GM04503 (cell line): ENCODE measurements around the gene ABLIM1.

Experiments used
- DNase-seq: peaks from one replicate; pipeline ENCODE4 v3.0.0-alpha.2; 2012; ENCODE audit warnings: low read depth

The ABLIM1 gene

DNA sequence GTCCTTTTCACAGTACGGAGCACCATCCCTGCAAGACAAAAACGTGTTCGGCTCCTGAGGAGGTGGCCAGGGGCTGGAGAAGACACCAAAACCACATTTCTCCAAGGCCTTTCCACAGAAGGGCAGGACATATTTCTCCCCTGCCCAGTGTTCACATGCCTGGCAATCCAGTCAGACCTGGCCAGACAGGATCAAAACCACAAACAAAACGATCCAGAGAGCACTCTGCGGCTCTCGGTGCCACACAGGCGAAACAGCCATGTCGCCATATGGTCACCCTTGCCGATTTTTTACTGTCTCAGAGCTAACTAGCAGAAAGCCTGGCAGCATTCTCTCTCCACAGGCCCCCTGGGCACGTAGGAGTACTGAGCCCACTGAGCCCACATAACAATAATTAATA is 113.0 kb downstream of the ABLIM1 start:
- no peak for DNase-seq

DNA sequence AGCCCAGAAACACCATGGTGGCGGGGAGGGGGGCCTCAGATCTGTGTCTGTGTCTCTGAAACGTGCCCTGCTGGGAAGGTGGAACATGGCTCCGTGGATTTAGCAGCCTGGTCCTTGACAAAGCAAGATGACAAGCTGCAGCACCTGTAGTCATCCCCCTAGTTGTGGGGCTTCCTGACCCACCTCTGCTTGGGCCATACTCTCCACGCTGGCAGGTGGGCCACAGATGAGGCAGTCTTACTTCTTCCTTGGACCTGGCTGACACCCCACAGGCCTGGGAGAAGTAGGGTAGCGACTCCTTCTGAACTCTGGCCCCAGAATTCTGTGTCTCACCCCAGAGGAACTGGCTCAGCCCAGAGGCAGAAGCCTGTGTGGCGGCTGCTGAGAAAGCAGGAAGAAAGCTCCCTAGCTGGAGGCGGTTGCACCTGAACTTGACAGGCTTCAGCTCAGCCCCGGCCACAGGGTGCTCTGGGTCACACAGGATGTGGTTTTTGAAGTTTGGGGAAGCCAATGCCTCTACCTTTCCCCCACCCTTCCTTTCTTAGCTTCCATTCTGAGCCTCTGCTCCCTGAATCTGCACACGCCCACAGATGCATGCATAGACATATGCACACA is 113.9 kb downstream of the ABLIM1 start:
- no peak for DNase-seq

- no peak for DNase-seq
These were observed 114.6 kb downstream of the ABLIM1 start for GRCh38 chr10:114543456-114543855.

DNA sequence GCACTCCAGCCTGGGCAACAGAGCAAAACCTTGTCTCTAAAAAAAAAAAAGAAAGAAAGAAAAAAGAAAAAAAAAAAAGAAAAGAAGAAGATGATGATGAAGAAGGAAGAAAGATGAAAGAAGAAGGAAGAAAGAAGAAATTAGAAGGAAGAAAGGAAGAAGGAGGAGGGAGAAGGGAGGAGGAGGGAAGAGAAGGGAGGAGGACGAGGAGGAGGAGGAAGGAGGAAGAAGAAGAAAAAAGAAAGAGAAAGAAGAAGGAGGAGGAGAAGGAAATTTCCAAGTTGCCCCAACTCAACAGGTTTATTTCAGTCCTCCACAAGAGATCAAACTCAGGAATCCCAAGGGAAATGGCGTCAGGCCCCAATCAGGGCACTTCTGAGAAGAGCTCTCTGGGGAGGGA is 115.7 kb downstream of the ABLIM1 start:
- DNase-seq, result no peak

DNA sequence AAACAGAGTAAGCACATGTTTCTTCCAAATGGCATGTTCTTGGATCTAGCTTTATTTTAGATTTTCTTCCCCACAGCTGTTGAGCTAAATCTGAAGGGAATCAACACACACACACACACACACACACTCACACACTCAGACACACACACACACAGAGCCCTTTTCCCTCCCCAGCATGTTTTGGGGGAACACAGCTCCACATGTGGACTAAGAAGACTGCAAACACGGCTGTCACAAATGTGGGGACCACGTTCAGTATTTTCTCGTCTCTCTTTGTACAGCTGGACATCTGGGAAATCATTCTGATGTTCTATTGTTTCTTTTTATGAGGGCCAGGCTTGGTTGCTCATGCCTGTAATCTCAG is 116.3 kb downstream of the ABLIM1 start:
- no peak for DNase-seq

DNA sequence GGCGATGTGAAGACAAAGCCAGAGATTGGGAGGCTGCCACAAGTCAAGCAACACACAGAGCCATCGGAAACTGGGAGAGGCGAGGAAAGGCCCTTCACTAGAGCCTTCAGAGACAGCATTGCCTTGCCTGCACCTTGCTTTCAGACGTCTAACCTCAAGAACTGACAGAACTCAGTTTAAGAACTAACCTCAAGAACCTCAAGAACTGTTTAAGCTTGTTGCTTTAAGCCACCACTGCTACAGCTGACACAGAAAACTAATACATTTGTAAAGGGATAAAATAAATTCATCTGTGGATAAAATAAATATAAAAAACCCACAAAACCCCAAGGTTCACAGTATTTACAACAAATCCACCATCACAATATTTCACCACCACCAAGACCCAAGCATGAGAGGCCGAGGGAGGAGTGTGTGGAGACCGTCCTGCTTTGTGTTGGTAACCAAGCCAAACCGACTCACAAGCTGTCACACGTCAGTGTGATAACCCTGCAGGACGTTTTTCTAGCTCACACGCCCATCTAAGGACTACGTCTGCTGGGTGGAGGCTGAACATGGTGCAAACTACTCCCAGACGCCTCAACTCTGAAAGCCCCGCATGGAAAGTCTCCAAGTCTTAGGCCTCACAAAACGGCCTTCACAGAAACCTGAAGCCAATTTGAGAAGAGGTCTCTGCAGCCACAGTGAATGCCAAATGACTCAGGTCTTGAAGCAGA is 116.8 kb downstream of the ABLIM1 start:
- DNase-seq, result peak; percentile 74

- no peak for DNase-seq
These were observed 117.8 kb downstream of the ABLIM1 start for GRCh38 chr10:114540236-114540635.

DNA sequence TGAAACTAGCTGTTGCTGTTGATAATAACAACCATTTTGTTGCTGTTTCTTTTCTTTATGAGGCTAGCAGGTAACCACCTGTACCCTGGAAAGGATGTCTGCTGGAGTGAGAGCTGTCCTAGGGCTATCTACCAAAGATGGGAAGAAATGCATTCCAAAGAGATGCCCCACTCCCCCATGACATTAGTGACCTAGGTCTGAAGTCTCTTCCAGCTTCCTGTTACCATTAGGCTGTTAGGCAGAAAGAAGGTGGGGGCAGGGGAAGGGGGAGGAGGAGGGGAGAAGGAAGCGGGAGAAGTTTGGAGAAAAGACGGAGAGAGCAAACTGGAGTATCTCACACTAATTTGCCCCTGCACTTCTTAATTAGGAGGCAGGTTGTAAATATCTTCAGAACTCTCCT is 118.5 kb downstream of the ABLIM1 start:
- no peak for DNase-seq

- DNase-seq, result no peak
These were observed 119.7 kb downstream of the ABLIM1 start for GRCh38 chr10:114538181-114538906.

DNA sequence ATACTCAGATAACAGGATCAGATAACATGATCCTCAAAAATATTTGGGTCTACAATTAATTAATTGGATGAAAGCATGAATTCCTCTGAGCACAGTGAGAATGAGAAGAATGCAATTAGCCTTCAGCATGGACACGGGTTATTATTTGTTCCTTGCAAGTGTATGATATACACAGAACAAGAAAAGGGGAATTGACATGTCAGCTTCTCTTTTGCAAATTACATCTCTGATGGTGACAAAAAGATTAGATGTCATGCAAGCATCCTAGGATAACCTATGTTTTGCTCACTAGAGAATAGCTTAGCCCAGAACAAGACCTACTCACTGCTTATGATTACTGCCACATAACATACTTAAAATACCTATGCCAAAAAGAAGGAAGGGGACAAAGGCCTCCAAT is 120.3 kb downstream of the ABLIM1 start:
- no peak for DNase-seq

DNA sequence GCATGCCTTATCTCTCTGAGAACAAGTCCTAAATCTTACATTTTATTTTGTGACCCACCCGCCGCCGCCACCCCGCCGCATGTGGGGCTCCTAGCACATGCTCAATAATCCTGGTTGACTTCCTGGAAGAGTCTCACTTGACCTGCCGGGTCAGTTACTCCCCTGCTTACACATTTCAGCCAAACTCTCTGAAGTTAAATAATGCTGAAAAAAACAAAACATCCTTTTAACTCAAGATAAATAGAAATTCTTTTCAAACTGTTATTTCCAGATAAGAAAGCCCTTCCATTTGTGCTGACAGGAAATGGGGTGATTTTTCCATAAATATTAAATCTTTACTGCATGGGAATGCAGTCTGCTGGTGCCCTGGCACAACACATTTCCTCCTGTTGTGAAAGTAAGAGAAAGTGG is 123.5 kb downstream of the ABLIM1 start:
- no peak for DNase-seq

DNA sequence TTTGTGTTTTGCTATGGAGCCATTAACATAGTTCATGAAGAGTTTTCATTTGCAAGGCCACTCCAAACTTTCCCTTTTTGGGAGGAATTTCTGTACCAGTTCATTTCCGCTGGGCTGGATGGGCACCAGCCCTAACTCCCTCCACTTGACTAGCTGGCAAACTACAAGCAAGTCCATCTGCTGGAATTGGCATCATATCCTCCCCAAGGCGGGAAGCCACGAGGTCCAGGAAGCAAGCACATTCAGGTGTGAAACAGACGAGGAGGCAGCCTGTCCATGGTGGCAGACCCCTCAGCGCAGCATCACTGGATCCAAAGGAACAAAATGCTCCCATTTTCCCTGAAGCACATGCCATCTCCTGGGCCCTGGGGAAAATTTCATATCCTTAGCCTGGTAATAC is 125.8 kb downstream of the ABLIM1 start:
- no peak for DNase-seq

DNA sequence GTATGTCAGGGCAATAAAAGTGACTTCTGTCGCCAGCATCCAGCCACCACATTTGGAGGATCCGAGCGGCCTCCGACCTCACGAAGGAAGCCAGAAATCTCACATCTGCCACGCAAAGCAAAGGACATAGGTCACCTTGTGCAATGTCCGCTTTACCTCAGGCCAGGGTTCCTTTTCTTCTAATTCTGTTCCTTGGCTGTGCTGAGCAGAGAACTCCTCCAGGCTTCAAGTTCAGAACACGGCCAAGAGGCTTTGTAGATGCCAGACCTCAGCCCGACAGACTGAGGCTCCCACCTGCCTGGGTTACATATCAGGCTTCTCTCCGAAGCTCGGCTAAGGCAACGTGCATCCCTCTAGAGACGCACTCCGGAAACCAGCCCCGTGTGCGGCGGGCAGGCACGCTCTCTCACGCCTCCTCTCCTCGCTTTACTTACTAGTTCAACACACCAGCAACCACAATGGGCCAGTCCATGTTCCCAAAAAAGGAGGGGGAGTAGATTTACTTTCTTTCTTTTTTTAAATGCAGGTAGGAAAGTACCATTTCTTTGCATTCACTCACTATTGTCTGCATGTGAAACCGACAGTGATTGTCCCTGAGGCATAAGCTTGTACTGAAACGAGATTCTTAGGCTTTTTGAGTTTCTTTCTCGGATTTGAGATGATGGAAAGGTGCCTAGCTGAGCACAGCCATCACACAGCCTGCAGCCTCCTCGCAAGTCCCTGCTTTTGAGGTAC is 131.4 kb downstream of the ABLIM1 start:
- no peak for DNase-seq

GRCh38 chr10:114526126-114526503 is 132.0 kb downstream of the ABLIM1 start:
- DNase-seq, result no peak

- no peak for DNase-seq
These were observed 132.6 kb downstream of the ABLIM1 start for GRCh38 chr10:114525368-114525949.

GRCh38 chr10:114523876-114524275 is 134.2 kb downstream of the ABLIM1 start:
- DNase-seq, result no peak

- no peak for DNase-seq
These were observed 136.8 kb downstream of the ABLIM1 start for GRCh38 chr10:114521255-114521654.

DNA sequence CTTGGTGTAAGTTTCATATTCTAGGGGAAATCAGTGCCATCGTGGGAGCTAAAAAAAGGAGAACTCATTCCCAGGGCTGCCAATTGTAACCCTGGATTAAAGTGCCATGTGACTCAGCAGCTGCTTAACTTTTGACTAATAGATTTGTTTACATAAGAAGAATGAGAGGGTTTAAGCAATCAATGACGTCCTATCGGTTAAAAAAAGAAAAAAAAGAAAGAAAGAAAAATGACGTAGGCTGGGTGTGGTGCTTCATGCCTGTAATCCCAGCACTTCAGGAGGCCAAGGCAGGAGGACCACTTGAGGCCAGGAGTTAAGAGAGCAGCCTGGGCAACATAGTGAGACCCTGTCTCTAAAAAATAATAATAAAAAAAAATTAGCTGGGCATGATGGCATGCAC is 137.6 kb downstream of the ABLIM1 start:
- peak; percentile 44 for DNase-seq

GRCh38 chr10:114519756-114520293 is 138.2 kb downstream of the ABLIM1 start:
- no peak for DNase-seq

- DNase-seq, result no peak
These were observed 138.8 kb downstream of the ABLIM1 start for GRCh38 chr10:114519306-114519669.

GRCh38 chr10:114518401-114519305 is 139.4 kb downstream of the ABLIM1 start:
- no peak for DNase-seq
